Fibroblast of lung (primary cell): ENCODE results near the gene MGP. TPM values are rescaled to one million over a fixed set of nuclear protein-coding genes. Genes with fewer than 3 reads are reported as not detected.
A peak's percentile ranks its signal among the peaks of the same experiment; 100 is the strongest.

ENCODE experiments used
- DNase-seq, 2 donors: peaks; one replicate each; pipeline versions ENCODE4 v3.0.0 to v3.0.0-alpha.2; 2010; ENCODE audit warnings: low read depth in 2 of 2
- H2AFZ ChIP-seq: 2 replicates; pipeline ENCODE4 v1.5.1; 2012; ENCODE audit warnings: low read length, control low read depth, inconsistent platforms
- H3K27ac ChIP-seq: 2 replicates; pipeline ENCODE4 v1.5.1; 2011; ENCODE audit warnings: low read length, control low read depth; ENCODE audit not compliant: insufficient read depth
- H3K27me3 ChIP-seq: 2 replicates; pipeline ENCODE4 v1.5.1; 2011; ENCODE audit warnings: mild to moderate bottlenecking, low read length; ENCODE audit not compliant: control insufficient read depth, insufficient read depth
- H3K36me3 ChIP-seq: 2 replicates; pipeline ENCODE4 v1.5.1; 2011; ENCODE audit warnings: low read length; ENCODE audit not compliant: control insufficient read depth, insufficient read depth
- H3K4me1 ChIP-seq: 2 replicates; pipeline ENCODE4 v1.5.1; 2011; ENCODE audit warnings: low read length; ENCODE audit not compliant: control insufficient read depth, insufficient read depth; ENCODE audit errors: extremely low read depth
- H3K4me2 ChIP-seq: 2 replicates; pipeline ENCODE4 v1.5.1; 2011; ENCODE audit warnings: low read length, control low read depth; ENCODE audit not compliant: insufficient read depth; ENCODE audit errors: extremely low read depth
- H3K4me3 ChIP-seq, 4 experiments: fragments of 200-600 bp in 1 of 4; sonication (generic) in 1 of 4; replicated peaks in 1 of 4; 2 replicates each; pipeline ENCODE4 v1.5.1; 2011 to 2016; ENCODE audit warnings: low read length in 4 of 4, low read depth in 3 of 4, mild to moderate bottlenecking in 3 of 4, control low read depth in 2 of 4, inconsistent platforms in 1 of 4, mixed read lengths in 1 of 4; ENCODE audit not compliant: insufficient read depth in 1 of 4; ENCODE audit errors: control extremely low read depth in 1 of 4
- H3K79me2 ChIP-seq: 2 replicates; pipeline ENCODE4 v1.5.1; 2012; ENCODE audit warnings: mild to moderate bottlenecking, low read length, inconsistent platforms; ENCODE audit not compliant: control insufficient read depth, insufficient read depth
- H3K9ac ChIP-seq: 2 replicates; pipeline ENCODE4 v1.5.1; 2011; ENCODE audit warnings: mild to moderate bottlenecking, low read length, control low read depth; ENCODE audit not compliant: insufficient read depth
- H3K9me3 ChIP-seq: 2 replicates; pipeline ENCODE4 v1.5.1; 2012; ENCODE audit warnings: low read depth, low read length; ENCODE audit not compliant: control insufficient read depth, insufficient read depth
- H4K20me1 ChIP-seq: 2 replicates; pipeline ENCODE4 v1.5.1; 2011; ENCODE audit warnings: low read length; ENCODE audit not compliant: control insufficient read depth, insufficient read depth; ENCODE audit errors: extremely low read depth
- EZH2 ChIP-seq: IDR thresholded peaks from 2 replicates; pipeline ENCODE4 v1.5.1; 2012; ENCODE audit warnings: low read length, control low read depth, mild to moderate bottlenecking; ENCODE audit errors: missing control alignments
- polyA plus RNA-seq, 2 donors: library from polyadenylated mRNA; depleted of rRNA in 1 of 2; stranded (reverse) in 1 of 2; unstranded in 1 of 2; fragments of >200 nt; gene quantifications; 2 replicates each; pipeline ENCODE4 v1.2.1, GENCODE V29; 2011 to 2012; ENCODE audit warnings: missing spikeins in 1 of 2
- total RNA-seq: library from RNA; depleted of rRNA; stranded (reverse); fragments of >200 nt; gene quantifications from 2 replicates; pipeline ENCODE4 v1.2.1, GENCODE V29; 2014
- TF ChIP-seq, protein P1 (sequence below), 2 donors: IDR thresholded peaks in 1 of 2; conservative IDR thresholded peaks in 1 of 2; 1 replicate in 1 of 2; 2 replicates in 1 of 2; pipeline ENCODE4 v1.5.1; 2011 to 2012; ENCODE audit warnings: low read length in 2 of 2, control low read depth in 1 of 2, inconsistent platforms in 1 of 2, low read depth in 1 of 2, mild to moderate bottlenecking in 1 of 2

MGP gene
- total and polyA plus RNA-seq, 2 donors (not counting 1 experiment from before 2014, with no cell fraction given) = 2.0 to 15.9 TPM

- Histone ChIP-seq H3K79me2 (no peaks in the 10 kb centered on the region), H3K27me3 (no peaks in the 10 kb centered on the region), H3K4me1 (peaks cover 2% of the 10 kb centered on the region), H2AFZ (no peak overlapping the region), H3K9me3 (no peaks in the 10 kb centered on the region), H3K27ac (no peak overlapping the region), H4K20me1 (no peaks in the 10 kb centered on the region), H3K4me2 (no peak overlapping the region), H3K9ac (no peak overlapping the region), H3K36me3 (no peaks in the 10 kb centered on the region), H3K4me3 (no peak overlapping the region)
- DNase-seq = peak in 1 of 2 donors; percentile 73
- TF ChIP-seq EZH2 = no peak
- TF ChIP-seq, protein P1, sequence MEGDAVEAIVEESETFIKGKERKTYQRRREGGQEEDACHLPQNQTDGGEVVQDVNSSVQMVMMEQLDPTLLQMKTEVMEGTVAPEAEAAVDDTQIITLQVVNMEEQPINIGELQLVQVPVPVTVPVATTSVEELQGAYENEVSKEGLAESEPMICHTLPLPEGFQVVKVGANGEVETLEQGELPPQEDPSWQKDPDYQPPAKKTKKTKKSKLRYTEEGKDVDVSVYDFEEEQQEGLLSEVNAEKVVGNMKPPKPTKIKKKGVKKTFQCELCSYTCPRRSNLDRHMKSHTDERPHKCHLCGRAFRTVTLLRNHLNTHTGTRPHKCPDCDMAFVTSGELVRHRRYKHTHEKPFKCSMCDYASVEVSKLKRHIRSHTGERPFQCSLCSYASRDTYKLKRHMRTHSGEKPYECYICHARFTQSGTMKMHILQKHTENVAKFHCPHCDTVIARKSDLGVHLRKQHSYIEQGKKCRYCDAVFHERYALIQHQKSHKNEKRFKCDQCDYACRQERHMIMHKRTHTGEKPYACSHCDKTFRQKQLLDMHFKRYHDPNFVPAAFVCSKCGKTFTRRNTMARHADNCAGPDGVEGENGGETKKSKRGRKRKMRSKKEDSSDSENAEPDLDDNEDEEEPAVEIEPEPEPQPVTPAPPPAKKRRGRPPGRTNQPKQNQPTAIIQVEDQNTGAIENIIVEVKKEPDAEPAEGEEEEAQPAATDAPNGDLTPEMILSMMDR (conservative IDR thresholded peaks at IDR 0.05 in 1 of 2, IDR thresholded peaks at IDR 0.05 in 1 of 2; ENCODE audit: low read depth in 1 of 2, low read length in 2 of 2) = no peak
Measured at GRCh38 chr12:14846876-14847580, 38.6 kb downstream of the MGP start.

GRCh38 chr12:14846042-14846587, 39.5 kb downstream of the MGP start:
- Histone ChIP-seq H3K9ac (no peak overlapping the region), H3K4me2 (no peak overlapping the region), H3K9me3 (no peaks in the 10 kb centered on the region), H4K20me1 (no peaks in the 10 kb centered on the region), H3K4me3 (no peak overlapping the region), H2AFZ (no peak overlapping the region), H3K79me2 (no peaks in the 10 kb centered on the region), H3K27me3 (no peaks in the 10 kb centered on the region), H3K27ac (no peak overlapping the region), H3K4me1 (peaks cover 2% of the 10 kb centered on the region), H3K36me3 (no peaks in the 10 kb centered on the region)
- peak in 1 of 2 donors; percentile 75 for DNase-seq
- TF ChIP-seq, protein P1 (conservative IDR thresholded peaks at IDR 0.05 in 1 of 2, IDR thresholded peaks at IDR 0.05 in 1 of 2; ENCODE audit: low read depth in 1 of 2, low read length in 2 of 2) = no peak
- no peak for TF ChIP-seq EZH2

GRCh38 chr12:14845350-14845750, 40.3 kb downstream of the MGP start:
- H3K27ac ChIP-seq = no peak overlapping the region
- H3K27me3 ChIP-seq = no peaks in the 10 kb centered on the region
- no peak overlapping the region for H3K4me2 ChIP-seq
- H3K4me1 ChIP-seq = peaks cover 2% of the 10 kb centered on the region
- H2AFZ ChIP-seq = peak overlapping the region; percentile 27
- no peaks in the 10 kb centered on the region for H3K79me2 ChIP-seq
- DNase-seq = peak; percentile 52 to 73
- TF ChIP-seq EZH2 = no peak
- TF ChIP-seq, protein P1 (conservative IDR thresholded peaks at IDR 0.05 in 1 of 2, IDR thresholded peaks at IDR 0.05 in 1 of 2; ENCODE audit: low read depth in 1 of 2, low read length in 2 of 2) = peak; percentile 71 to 75
- no peaks in the 10 kb centered on the region for H4K20me1 ChIP-seq
- H3K4me3 ChIP-seq = no peak overlapping the region
- H3K36me3 ChIP-seq = no peaks in the 10 kb centered on the region
- H3K9ac ChIP-seq = no peak overlapping the region
- H3K9me3 ChIP-seq = no peaks in the 10 kb centered on the region
